HEK293 (cell line): ENCODE data around the gene PASK.

Source experiments
- CTCF ChIA-PET: fragments of 350-600 bp; formaldehyde crosslinking; extraction: SDS; loops from one replicate; lab custom pipeline; 2021; ENCODE audit warnings: antibody characterized with exemption; lab: Yijun Ruan, JAX
- POLR2A ChIA-PET: fragments of 300-600 bp; formaldehyde crosslinking; extraction: SDS; loops from one replicate; lab custom pipeline; 2020; ENCODE audit warnings: antibody characterized with exemption, inconsistent platforms; lab: Yijun Ruan, JAX
- H3K27ac ChIP-seq: fragments of 200-500 bp; sonication (Bioruptor generic); 2 replicates; pipeline ENCODE4 v1.5.1; 2014; ENCODE audit warnings: low read depth, low read length, control low read depth, inconsistent platforms; ENCODE audit errors: extremely low read depth
- H3K36me3 ChIP-seq, 2 experiments: fragments of 200-500 bp in 1 of 2; sonication (Bioruptor generic) in 1 of 2; 1 replicate in 1 of 2; 2 replicates in 1 of 2; pipeline ENCODE4 v1.5.1; 2014 to 2017; ENCODE audit warnings: inconsistent platforms in 2 of 2, low read length in 2 of 2; ENCODE audit not compliant: control insufficient read depth in 2 of 2, insufficient read depth in 1 of 2
- H3K4me1 ChIP-seq: fragments of 200-500 bp; sonication (Bioruptor generic); 2 replicates; pipeline ENCODE4 v1.5.1; 2014; ENCODE audit warnings: mild to moderate bottlenecking, low read length, inconsistent platforms; ENCODE audit not compliant: control insufficient read depth, insufficient read depth
- H3K4me3 ChIP-seq: 2 replicates; pipeline ENCODE4 v1.5.1; 2011; ENCODE audit warnings: low read depth, mild to moderate bottlenecking, control low read depth, low read length, moderate library complexity
- H3K9me3 ChIP-seq: fragments of 200-500 bp; sonication (Bioruptor generic); 2 replicates; pipeline ENCODE4 v1.5.1; 2014; ENCODE audit warnings: low read depth, low read length, inconsistent platforms; ENCODE audit not compliant: control insufficient read depth, insufficient read depth
- IKZF3 ChIP-seq: fragments of 450-650 bp; IDR thresholded peaks from 2 replicates; pipeline ENCODE4 v1.5.0; 2018; ENCODE audit warnings: missing biosample characterization, mild to moderate bottlenecking, missing genetic modification characterization, moderate library complexity
- INSM2 ChIP-seq: fragments of 450-650 bp; formaldehyde crosslinking; IDR thresholded peaks from 2 replicates; pipeline ENCODE4 v1.5.1; 2016; ENCODE audit warnings: missing biosample characterization, missing genetic modification characterization
- KLF1 ChIP-seq: fragments of 450-650 bp; formaldehyde crosslinking; IDR thresholded peaks from 2 replicates; pipeline ENCODE4 v1.5.1; 2016; ENCODE audit warnings: missing biosample characterization, missing genetic modification characterization
- MEIS1 ChIP-seq: sonication (generic); formaldehyde crosslinking; IDR thresholded peaks from 2 replicates; pipeline ENCODE4 v1.8.1; 2022; ENCODE audit warnings: missing genetic modification reagents, mild to moderate bottlenecking, borderline replicate concordance
- PRDM10 ChIP-seq: fragments of 450-650 bp; formaldehyde crosslinking; IDR thresholded peaks from 2 replicates; pipeline ENCODE4 v1.5.1; 2016; ENCODE audit warnings: missing biosample characterization, missing genetic modification characterization
- SP2 ChIP-seq: fragments of 450-650 bp; formaldehyde crosslinking; IDR thresholded peaks from 2 replicates; pipeline ENCODE4 v1.5.1; 2016; ENCODE audit warnings: missing biosample characterization, missing genetic modification characterization
- TCF7L2 ChIP-seq: IDR thresholded peaks from 2 replicates; pipeline ENCODE4 v1.6.1; 2011; ENCODE audit warnings: low read depth, mild to moderate bottlenecking, inconsistent platforms, low read length, moderate library complexity, borderline replicate concordance
- TSHZ1 ChIP-seq: fragments of 450-650 bp; formaldehyde crosslinking; IDR thresholded peaks from 2 replicates; pipeline ENCODE4 v1.5.1; 2016; ENCODE audit warnings: missing biosample characterization, missing genetic modification characterization, borderline replicate concordance
- ZNF202 ChIP-seq: fragments of 450-650 bp; formaldehyde crosslinking; IDR thresholded peaks from 2 replicates; pipeline ENCODE4 v1.5.1; 2016; ENCODE audit warnings: missing biosample characterization, missing genetic modification characterization, borderline replicate concordance
- ZNF280C ChIP-seq: fragments of 450-650 bp; formaldehyde crosslinking; IDR thresholded peaks from 2 replicates; pipeline ENCODE4 v1.5.1; 2016; ENCODE audit warnings: missing biosample characterization, missing genetic modification characterization
- ZNF37A ChIP-seq: fragments of 450-650 bp; IDR thresholded peaks from 2 replicates; pipeline ENCODE4 v1.5.1; 2018; ENCODE audit warnings: missing biosample characterization, missing genetic modification characterization
- ZNF521 ChIP-seq: fragments of 450-650 bp; formaldehyde crosslinking; IDR thresholded peaks from 2 replicates; pipeline ENCODE4 v1.5.1; 2017; ENCODE audit warnings: missing biosample characterization, mild to moderate bottlenecking, missing genetic modification characterization
- ZNF555 ChIP-seq: fragments of 450-650 bp; formaldehyde crosslinking; conservative IDR thresholded peaks from 2 replicates; pipeline ENCODE4 v1.5.1; 2017; ENCODE audit warnings: missing biosample characterization, mild to moderate bottlenecking, missing genetic modification characterization, inconsistent platforms
- ZNF670 ChIP-seq: fragments of 450-650 bp; formaldehyde crosslinking; IDR thresholded peaks from 2 replicates; pipeline ENCODE4 v1.5.1; 2016; ENCODE audit warnings: missing biosample characterization, missing genetic modification characterization, low read depth
- ZNF837 ChIP-seq: fragments of 450-650 bp; formaldehyde crosslinking; IDR thresholded peaks from 2 replicates; pipeline ENCODE4 v1.5.1; 2016; ENCODE audit warnings: missing biosample characterization, missing genetic modification characterization
- TF ChIP-seq, protein P1 (sequence below): fragments of 450-650 bp; formaldehyde crosslinking; optimal IDR thresholded peaks from 2 replicates; pipeline ENCODE3; 2016; ENCODE audit warnings: missing biosample characterization, mild to moderate bottlenecking, missing genetic modification characterization

PASK gene

DNA sequence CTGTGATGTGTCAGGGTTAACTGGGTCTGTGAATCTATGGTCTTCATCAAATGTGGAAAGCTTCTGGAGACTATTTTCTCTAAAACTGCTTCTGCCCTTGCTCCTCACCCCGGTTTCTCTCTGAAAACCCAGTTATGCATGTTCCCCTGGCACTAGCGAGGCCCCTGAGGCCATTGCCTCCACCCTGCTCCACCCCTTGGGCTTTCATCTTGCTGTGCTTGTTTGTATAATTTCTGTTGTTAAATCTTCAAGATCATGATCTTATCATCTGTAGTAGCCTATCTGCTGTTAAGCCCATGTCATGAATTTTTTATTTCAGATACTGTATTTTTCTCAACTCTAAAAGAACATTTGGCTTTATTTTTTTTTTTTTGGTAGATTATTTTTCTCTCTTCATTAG is 24.3 kb upstream of the PASK start (continued):
- no peak for TF ChIP-seq ZNF280C (tag by site-specific recombination)
- no peak for TF ChIP-seq SP2 (tag by site-specific recombination)
- TF ChIP-seq ZNF837 (tag by site-specific recombination): no peak
- peak; percentile 62; the same call in 1 of the 2 replicates for TF ChIP-seq TCF7L2
- TF ChIP-seq ZNF670 (tag by site-specific recombination): no peak
- TF ChIP-seq ZNF555: no peak
- TF ChIP-seq KLF1 (tag by site-specific recombination): peak; percentile 86
- TF ChIP-seq, protein P1, sequence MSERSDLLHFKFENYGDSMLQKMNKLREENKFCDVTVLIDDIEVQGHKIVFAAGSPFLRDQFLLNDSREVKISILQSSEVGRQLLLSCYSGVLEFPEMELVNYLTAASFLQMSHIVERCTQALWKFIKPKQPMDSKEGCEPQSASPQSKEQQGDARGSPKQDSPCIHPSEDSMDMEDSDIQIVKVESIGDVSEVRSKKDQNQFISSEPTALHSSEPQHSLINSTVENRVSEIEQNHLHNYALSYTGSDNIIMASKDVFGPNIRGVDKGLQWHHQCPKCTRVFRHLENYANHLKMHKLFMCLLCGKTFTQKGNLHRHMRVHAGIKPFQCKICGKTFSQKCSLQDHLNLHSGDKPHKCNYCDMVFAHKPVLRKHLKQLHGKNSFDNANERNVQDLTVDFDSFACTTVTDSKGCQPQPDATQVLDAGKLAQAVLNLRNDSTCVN (tag by site-specific recombination): no peak

DNA sequence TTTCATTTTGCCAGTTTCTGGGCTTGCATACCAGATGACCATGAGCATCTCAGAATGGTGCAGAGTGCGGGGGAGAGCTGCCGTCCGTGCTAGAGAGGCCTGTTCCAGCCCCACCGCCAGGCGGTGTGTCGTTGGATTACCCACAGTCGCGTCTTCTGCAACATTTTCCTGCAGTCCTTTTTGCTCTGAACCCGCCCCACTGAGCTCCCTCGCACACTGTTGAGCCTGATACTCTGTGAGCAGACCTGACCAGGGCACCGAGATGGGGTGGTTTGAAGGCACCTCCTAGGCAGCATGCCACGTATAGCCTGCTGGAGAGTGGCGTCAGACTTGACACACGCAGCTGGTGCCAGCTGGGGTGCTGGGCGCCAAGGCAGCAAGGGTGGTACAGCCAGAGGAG is 19.1 kb upstream of the PASK start:
- TF ChIP-seq INSM2: no peak
- no peak for TF ChIP-seq ZNF37A
- TF ChIP-seq IKZF3 (tag by site-specific recombination): no peak
- no peak for TF ChIP-seq TSHZ1 (tag by site-specific recombination)
- no peak for TF ChIP-seq ZNF202 (tag by site-specific recombination)
- TF ChIP-seq ZNF521 (tag by site-specific recombination): no peak
- no peak for TF ChIP-seq MEIS1 (CRISPR knock-in tag)
- TF ChIP-seq PRDM10 (tag by site-specific recombination): no peak
- Histone ChIP-seq H3K9me3 (no peaks in the 10 kb centered on the region), H3K36me3 (peaks cover 31 to 73% of the 10 kb centered on the region in 2 experiments), H3K4me1 (no peaks in the 10 kb centered on the region), H3K27ac (no peak overlapping the region), H3K4me3 (no peak overlapping the region)
- CTCF ChIA-PET: interaction anchor here (0.7 kb wide), 1 partner anchor 90 kb away, joined by 3 read pairs; no protein-coding TSS in a partner anchor
- POLR2A ChIA-PET: no interaction called here
